Measurements from ENCODE around the gene CIRBP.
"Not testable (repeated sequence)": the region's sequence is repeated elsewhere in the genome, so short reads cannot be mapped to it uniquely, and the experiment has no call there.

CIRBP gene

DNA sequence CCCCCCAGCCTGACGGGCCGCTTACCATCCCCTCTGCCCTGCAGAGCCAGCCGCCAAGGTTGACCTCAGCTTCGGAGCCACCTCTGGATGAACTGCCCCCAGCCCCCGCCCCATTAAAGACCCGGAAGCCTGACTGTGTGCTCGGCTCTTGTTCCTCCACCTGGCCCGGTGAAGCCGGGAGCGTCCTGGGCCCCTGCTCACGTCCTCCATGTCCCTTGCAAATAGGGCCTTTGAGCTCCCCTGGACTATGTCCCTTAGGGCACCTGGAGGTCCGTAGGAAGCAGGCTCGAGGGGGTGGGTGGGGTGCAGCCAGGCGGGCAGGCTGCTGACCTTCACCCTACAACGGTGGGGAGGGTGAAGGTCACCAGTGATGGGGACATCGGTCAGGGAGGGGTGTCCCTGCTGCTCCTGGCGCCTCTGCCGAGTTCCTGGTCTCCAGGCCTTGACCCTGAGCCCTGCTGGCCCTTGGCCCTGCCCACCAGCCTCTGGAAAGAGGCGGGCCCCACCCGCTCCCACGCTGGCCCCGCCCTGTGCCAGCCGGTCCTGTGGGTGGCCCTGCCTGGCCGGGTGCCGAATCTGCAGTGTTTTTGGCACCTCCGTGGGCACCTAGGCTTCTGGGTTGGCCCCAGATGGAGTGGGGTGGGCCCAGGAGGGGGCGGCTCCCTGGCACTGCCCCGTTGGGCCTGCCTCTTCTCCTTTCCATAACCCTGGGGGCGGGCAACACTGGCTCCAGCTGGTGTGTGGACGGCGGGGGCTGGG lies 24.3 kb upstream of the CIRBP start:
- DNase-seq = no peak

DNA sequence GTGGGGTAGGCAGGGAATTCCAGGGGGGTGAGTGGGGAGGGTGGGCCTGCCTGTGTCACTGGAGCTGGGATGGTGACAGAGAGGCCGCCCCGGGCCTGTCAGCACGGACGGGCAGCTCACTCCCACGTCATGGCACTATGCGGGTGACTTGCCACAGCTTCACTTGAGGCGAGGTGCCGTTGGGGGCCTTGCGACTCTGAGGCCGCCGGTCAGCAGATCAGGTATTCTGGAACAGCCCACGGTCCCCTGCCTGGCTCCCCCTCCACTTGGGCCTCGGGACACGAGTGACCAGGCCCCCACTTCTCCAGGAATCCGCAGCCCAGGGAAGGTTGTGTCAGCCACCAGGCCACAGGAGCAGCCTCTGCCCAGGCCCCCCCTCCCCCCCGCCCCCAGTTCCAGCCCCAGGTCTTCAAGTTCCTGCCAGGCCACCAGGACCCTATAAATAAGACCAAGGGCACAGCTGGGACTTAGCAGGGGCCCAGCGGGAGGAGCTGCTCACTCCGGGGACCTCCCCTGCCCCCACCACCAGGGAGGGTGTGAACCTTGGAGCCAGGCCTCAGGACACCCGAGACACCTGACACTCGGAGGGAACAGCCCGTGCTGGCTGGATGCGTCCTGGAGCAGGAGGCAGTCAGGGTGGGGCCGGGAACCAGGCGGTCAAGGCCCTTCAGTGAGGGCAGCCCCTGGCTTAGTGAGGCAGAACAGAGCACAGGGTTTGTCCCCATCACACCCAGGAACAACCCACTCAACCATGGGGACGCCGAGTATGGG lies 23.5 kb upstream of the CIRBP start:
- no peak for DNase-seq

DNA sequence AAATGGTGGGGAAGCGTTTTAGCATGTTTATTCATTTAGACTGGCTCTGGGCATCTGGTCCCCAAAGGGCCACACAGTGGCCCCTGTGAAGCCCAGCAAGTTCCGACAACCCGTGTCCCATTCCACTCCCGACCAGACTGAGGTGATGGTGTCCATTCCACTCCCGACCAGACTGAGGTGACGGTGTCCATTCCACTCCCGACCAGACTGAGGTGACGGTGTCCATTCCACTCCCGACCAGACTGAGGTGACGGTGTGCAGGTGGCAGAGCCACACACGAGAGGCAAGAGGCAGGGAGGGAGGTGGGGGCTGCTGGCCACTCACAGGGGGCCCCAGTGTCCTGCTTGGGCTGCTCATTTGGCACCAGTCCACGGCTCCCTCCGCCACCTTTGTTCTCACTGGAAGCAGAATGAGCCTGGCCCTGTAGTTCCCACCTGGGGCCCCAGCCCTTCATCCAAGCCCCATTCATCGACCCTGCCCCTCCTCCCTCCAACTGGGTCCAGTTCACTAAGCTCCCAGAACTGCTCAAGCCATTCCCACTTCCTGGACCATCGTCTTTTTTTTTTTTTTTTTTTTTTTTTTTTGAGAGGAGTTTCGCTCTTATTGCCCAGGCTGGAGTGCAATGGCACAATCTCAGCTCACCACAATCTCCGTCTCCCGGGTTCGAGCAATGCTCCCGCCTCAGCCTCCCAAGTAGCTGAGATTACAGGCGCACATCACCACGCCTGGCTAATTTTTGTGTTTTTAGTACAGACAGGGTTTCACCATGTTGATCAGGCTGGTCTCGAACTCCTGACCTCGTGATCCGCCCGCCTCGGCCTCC lies 22.7 kb upstream of the CIRBP start:
- DNase-seq = not testable (repeated sequence)

DNA sequence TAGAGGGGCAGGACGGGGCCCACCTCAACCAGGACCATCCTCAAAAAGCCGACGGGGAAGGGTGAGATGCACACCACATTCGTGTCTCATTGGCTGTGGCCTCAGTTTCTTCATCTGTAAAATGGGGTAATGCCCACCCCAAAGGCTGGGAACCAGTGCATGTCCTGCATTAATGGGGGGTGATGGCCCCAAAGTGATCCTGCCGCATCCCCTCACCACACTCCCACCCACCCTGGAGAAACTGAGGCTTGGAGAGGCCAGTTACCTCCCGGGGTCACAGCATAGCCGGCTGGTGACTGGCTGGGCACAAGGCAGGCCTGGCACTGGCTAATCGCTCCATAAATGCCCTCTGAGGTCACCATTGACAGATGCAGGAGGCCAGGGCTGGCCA lies 21.4 kb upstream of the CIRBP start:
- DNase-seq = no peak

DNA sequence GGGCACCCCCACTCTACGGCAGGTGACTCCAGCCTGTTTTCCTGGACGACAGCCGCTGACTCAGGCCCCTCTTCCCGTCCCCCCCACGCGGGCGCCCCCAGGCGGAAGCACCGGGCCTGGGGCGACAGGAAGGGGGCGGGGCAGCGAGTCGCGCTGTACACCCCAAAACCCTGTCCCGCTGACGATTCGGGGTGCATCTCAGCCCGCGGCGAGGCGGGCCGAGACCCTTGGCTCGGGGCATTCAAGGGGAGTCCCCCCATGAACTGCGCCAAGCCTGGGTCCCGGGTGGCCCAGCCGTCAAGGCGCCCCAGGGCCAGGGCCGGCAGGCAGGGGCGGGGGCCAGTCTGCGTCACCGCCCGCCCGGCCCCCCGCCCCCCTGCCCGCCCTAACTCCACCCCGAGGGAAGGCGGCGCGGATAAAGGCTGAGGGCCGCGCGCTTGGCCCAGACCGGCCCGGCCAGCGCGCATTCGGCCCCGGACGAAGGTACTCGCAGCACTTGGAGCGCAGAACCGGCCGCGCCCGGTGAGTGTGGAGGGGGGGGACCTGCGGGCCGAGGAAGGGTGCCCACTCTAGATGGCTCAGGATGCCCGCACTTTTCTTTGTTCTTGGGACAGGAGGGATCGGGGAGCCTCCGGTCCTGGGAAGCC lies 20.9 kb upstream of the CIRBP start, which contains the start of gene MIDN:
Gene MIDN, plus strand, starts transcription at position 445 of the 647 bp plus-strand sequence. CDS start 1,714 bp downstream, outside the sequence.
- peak; percentile 75 for DNase-seq

DNA sequence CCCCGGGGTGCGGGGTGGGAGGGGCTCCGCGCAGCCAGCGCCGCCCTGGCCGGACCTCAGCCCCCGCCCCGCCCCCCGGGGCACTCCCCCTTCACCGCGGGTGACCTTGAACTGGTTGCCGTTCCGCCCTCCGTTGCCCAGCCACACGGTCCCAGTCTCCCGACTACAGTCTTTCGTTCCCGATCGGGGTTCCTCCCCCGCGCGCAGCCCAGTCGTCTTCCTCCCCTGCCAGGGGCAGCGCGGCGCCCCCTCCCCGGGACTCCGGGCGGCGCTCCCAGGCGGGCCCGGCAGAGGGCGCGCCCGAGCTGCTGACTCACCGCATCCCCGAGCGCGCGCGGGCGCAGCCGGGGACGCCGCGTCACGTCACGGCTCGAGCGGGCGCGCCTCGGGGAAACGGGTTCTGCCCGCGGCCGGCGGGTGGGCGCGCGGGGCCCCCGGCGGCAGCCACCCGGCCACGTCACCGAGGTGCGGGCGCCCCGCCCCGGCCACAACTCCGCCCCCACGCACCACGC lies 20.3 kb upstream of the CIRBP start:
- peak; percentile 86 for DNase-seq

DNA sequence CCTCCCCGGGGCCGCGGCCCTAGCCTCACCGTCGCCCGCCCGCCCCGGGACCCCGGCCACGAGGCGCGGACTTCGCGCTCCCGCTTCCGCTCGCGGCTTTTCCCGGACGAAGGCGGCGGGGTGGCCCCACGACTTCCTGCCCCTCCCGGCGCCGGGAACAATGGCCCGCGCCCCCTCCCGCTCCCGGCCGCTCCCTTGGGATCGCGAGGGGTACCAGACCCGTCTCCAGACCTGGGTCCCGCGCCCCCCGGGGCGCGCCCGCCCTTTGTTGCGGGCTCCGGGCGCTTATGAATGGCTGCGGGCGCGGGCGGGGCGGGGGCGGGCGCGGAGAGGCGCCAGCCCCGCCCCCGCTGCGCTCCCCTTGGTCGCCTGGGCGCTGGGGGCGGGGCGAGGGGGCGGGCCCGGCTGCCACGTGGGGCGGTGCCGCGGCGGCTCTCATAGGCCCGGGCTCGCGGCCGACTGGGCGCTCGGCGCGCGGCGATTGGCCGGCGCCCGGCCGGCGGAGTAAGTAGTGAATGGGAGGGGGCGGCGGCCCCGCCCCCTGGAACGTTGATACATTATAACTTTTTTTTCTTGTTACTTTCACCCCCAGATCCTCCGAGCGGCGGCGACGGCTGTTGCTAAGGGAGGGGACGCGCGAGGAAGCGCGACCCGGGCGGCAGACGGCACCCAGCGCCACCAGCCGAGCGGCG lies 19.7 kb upstream of the CIRBP start:
- peak; percentile 96 for DNase-seq

DNA sequence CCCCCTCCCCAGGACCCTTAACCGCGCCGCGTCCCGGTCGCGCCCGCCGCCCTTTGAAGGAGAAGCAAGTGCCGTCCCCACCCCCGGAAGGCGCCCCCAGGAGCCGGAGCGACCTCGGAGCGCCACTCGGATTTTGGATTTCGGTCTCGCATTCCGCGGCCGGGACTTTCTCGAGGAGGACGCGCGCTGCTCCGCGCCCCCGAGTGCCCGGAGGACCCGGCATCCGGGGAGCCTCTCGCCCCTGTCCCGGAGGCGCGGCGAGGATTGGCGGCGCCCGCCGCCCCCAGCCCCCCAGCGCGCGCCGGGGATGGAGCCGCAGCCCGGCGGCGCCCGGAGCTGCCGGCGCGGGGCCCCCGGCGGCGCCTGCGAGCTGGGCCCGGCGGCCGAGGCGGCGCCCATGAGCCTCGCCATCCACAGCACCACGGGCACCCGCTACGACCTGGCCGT lies 19.1 kb upstream of the CIRBP start:
- no peak for DNase-seq

DNA sequence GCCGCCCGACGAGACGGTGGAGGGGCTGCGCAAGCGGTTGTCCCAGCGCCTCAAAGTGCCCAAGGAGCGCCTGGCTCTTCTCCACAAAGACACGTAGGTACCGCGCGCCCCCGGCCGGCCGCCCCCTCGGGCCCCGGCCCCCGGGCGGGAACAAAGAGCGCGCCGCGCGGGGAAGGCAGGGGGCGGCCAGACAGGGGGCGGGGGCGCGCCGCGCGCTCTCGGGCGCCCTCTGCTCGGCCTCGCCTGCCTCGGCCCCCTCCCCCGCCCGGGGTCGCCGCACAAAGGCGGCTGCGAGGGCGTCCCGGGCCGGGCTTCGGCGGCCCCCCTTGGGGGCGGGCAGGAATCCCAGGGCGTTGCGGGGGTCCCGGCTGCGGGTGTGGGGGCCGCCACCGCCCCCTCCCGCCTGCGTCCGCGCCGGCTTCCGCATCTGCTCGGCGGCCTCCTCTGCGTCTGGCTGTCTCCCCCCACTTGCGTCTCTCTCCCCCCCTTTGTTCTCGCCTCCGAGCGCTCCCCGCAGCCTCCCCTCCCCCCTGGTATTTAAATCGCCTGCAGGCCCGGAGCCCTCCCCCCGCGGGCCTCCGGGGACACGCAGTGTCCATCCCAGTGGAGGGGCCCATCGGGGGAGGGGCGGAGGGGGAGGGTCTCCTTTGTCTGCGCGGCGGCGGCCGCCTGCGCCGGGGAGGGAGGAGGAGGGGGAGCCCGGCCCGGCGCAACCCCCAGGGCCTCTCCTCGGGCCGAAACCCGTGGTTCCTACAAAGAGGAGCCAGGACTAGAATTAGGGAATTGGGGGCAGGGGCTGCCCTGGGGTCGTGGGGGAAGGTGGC lies 18.5 kb upstream of the CIRBP start:
- peak; percentile 58 for DNase-seq

DNA sequence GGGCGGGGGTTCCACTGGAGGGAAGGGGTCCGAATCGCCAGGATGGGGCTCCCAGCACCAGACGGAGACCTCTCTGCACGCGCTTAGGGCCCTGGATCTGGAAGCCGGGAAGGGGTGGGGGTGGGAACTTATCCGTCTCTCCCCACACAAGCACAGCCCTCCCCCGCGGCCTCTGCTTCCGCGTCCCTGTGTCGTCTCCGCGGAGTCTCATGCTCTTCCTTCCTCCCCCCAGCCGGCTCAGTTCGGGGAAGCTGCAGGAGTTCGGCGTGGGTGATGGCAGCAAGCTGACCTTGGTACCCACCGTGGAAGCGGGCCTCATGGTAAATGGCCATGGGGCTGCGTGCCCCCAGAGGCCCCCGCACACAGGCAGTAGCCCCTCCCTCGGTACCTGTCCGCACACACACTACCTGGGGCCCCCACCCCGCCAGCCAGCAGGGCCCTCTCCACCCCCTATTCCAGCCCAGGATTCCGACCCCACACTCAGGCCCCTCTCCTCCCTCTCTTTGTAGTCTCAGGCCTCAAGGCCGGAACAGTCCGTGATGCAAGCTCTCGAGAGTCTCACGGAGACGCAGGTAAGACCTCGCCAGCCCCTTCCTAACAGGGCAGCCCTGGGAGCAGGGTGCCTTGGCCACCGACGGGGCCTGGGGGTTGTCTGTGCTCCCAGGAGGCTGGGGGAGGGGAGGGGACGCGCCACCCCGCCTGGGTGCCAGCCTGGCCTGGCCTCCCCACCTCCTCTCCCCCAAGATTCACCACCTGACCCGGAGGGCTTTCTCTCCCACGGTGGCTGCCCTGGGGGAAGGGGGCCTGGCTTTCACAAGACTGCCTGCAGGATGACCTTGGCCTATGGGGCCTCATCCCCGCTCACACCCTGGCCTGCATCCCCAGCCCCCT lies 17.6 kb upstream of the CIRBP start:
- DNase-seq = no peak

DNA sequence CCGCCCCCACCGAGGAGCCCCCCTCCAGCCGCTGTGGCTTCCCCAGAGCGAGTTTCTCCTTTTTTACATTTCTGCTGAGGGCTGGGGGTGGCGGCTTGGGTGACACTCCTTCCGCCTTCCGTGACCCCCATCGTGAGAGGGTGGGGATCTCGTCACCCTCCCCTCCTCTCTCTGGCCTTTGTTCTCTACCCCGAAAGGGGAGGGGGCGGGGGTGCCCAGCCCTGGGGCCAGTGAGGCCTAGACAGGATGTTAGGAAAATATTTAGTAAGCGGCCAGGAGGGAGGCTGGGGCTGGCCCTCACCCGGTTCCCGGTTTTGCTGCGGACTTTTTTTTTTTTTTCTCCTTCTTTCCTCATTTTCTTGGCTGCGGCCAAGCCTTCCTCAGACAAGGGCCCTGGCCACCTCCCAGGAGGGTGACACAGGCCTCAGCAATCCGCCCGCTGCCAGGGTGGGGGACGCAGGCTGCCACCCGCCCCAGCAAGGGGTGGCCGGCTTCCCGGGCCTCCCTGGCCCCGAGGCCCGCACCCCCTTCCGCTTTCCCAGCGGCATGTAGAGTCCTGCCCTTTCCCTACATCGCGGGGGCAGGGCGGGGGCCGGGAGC lies 16.8 kb upstream of the CIRBP start:
- peak; percentile 53 for DNase-seq

DNA sequence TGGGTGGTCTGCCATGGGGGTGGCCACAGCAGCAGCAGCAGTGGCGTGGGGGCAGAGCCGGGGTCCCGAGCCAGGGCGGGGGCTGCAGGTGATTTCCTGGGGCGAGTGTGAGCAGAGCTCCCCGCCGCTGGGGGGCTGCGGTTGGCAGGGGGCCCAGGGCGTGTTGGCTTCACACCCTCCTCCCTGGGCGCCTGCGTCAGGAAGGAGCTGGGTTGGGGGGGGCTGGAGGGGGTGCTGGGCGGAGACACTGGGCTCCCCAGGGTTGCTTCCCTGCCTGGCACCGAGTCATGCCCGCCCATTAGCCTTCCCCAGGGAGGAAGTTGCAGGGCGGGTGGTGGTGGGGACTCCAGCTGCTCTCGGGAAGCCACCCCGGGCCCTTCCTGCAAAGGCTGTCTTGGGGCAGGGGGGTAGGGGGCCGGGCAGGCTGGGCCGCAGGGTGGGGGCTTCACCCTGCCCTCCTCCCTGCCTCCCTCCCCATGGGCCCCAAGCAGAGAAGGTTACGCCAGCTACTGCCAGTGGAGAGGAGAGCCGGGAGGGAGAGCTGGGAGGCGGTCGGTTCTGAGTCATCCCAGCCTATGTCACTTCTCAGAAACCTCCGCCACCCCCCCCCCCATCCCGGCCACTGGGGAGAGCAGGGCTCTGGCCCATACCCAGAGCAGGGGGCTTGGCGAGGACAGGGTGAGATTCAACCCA lies 16.2 kb upstream of the CIRBP start:
- peak; percentile 83 for DNase-seq

DNA sequence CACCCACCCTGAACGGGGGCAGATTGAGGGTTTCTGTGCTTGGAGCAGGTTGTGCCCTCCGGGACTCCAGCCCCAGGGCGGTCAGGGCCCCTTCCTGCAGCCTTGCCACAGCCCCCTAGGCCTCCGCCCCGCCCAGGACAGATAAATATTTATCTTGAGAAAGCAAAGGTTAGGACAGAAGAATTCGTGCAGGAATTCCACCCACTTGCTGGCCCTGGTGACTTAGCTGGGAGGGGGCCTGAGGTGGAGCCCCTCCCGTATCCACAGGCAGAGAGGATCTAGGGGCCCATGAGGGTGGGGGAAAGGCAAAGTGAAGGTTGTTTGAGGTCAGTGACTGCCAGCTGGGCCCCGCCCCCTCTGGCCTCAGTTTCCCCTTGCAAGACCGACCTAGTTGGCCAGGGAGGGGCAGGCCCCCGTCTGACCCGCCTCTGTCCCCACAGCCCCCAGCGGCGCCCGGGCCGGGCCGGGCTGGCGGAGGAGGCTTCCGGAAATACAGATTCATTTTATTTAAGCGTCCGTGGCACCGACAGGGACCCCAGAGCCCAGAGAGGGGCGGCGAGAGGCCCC lies 15.5 kb upstream of the CIRBP start:
- DNase-seq = no peak

DNA sequence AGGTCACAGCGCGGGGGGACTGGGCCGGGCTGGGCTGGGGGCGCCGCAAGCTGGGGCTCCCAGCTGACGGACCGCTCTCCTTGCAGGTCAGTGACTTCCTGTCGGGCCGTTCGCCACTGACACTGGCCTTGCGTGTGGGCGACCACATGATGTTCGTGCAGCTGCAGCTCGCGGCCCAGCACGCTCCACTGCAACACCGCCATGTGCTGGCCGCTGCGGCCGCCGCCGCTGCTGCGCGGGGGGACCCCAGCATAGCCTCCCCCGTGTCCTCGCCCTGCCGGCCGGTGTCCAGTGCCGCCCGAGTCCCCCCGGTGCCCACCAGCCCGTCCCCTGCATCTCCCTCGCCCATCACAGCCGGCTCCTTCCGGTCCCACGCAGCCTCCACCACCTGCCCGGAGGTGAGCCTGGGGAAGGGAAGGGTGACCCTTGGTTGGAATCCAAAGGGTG lies 15.0 kb upstream of the CIRBP start:
- DNase-seq = no peak

DNA sequence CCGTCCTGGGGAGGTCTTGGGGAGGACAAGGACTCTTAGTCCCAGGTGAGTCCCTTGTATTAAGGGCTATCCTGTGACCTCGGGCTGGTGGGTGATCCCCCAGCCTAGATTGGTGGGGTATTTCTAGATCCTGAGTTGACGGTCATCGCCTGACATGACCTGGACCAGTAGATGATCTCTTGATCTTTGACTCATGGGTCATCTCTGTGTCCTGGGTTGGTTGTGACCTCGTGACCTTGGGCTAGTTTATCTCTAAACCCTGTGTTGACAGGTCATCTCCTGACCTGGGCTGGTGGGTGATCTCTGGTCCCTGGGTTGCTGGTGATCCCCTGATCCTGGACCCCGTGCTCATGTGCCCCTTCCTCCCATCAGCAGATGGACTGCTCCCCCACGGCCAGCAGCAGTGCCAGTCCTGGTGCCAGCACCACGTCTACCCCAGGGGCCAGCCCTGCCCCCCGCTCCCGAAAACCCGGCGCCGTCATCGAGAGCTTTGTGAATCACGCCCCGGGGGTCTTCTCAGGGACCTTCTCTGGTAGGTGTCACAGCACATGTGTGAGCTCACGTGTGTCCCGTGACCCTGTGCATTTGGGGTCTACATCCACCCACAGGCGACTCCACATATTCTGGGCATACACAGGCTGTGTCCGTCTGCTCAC lies 14.5 kb upstream of the CIRBP start:
- DNase-seq = no peak

DNA sequence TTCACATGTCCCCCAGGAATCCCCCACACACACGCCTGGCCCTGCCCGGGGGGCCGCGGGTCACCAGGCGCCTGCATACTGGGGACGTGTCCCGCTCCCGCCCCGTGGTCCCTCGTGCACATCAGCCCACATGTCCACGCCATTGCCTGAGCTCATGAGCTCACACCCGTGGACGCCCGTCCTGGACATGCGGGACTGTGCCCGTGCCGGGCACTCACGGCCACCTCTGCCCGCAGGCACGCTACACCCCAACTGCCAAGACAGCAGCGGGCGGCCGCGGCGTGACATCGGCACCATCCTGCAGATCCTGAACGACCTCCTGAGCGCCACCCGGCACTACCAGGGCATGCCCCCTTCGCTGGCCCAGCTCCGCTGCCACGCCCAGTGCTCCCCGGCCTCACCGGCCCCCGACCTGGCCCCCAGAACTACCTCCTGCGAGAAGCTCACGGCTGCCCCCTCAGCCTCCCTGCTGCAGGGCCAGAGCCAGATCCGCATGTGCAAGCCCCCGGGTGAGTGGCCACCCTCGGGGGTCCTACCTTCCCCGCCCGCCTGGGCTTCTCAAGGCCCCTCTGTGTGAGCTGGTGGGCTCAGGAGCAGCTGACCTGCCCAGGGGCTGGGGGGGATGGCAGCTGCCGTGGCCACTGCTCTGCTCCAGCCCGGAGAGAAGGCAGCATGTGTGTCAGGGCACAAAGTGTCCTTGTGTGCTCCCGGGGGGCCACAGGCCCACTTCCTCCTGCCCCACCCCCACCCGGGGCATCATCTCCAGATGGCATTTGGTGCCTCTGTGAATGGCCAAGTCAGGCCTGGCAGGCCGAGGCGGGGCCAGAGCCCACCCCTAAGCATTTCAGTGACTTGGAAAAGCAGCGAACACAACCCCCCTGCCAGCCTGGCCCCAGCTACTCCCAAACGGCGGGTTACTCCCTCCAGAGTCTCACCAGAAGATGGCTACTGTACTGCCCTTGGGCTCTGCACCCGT lies 13.7 kb upstream of the CIRBP start:
- no peak for DNase-seq

Measured in activated gamma-delta T cell (primary cell).